NT2/D1 (cell line): ENCODE results near the gene EGLN3.

ENCODE experiments used
- DNase-seq: peaks from one replicate; pipeline ENCODE4 v3.0.0-alpha.2; 2011; ENCODE audit warnings: low read depth, low spot score
- H3K27me3 ChIP-seq: 2 replicates; pipeline ENCODE4 v1.6.0; 2011; ENCODE audit warnings: mild to moderate bottlenecking; ENCODE audit not compliant: insufficient read length, insufficient read depth
- H3K36me3 ChIP-seq: 2 replicates; pipeline ENCODE4 v1.6.1; 2011; ENCODE audit warnings: mild to moderate bottlenecking, low read length, mixed read lengths; ENCODE audit not compliant: insufficient read depth, insufficient read length
- H3K4me1 ChIP-seq: 2 replicates; pipeline ENCODE4 v1.5.1; 2011; ENCODE audit not compliant: insufficient read depth, insufficient read length
- H3K4me3 ChIP-seq: 2 replicates; pipeline ENCODE4 v1.5.1; 2011; ENCODE audit warnings: low read depth; ENCODE audit not compliant: insufficient read length
- H3K9ac ChIP-seq: 2 replicates; pipeline ENCODE4 v1.6.0; 2011; ENCODE audit warnings: low read depth; ENCODE audit not compliant: insufficient read length
- H3K9me3 ChIP-seq: 2 replicates; pipeline ENCODE4 v1.5.1; 2011; ENCODE audit warnings: mild to moderate bottlenecking, low read length; ENCODE audit not compliant: insufficient read depth
- SUZ12 ChIP-seq: IDR thresholded peaks from 2 replicates; pipeline ENCODE4 v1.6.1; 2011; ENCODE audit not compliant: insufficient read length, insufficient read depth; ENCODE audit errors: extremely low read depth
- YY1 ChIP-seq: IDR thresholded peaks from 2 replicates; pipeline ENCODE4 v1.6.1; 2011; ENCODE audit not compliant: insufficient read length, insufficient read depth
- ZNF274 ChIP-seq: IDR thresholded peaks from 2 replicates; pipeline ENCODE4 v1.6.1; 2011; ENCODE audit warnings: mild to moderate bottlenecking, low read depth, low read length

The EGLN3 gene

GRCh38 chr14:33914676-33915516 lies 36.0 kb downstream of the EGLN3 start:
- H3K9me3 ChIP-seq = no peaks in the 10 kb centered on the region
- no peaks in the 10 kb centered on the region for H3K36me3 ChIP-seq
- H3K4me3 ChIP-seq = no peak overlapping the region
- H3K27me3 ChIP-seq = no peaks in the 10 kb centered on the region
- H3K4me1 ChIP-seq = no peaks in the 10 kb centered on the region
- no peak overlapping the region for H3K9ac ChIP-seq
- TF ChIP-seq SUZ12 (no peak), ZNF274 (no peak), YY1 (no peak)
- no peak for DNase-seq

GRCh38 chr14:33911046-33911445 lies 39.8 kb downstream of the EGLN3 start:
- no peak for DNase-seq
- H3K9ac ChIP-seq = no peak overlapping the region
- TF ChIP-seq ZNF274 = no peak
- TF ChIP-seq SUZ12 = no peak
- TF ChIP-seq YY1 = no peak

DNA sequence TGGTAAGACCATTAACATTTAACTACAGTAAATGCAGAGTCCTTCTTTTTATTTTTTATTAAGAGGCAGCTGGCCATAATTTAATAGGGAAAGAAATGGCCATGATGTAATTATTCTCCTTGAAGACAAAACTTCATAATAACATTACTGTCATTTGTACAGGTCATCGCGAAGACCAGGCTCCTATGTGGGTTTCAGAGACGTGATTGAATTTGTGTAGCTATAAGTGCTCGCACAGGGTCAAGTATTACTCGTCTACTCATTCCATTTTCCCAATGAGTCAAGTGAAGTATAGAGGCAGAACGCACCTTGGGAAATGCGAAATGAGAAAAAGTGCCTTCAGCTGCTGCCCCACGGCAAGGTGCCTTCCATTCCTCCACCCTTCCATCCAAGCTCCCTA lies 40.4 kb downstream of the EGLN3 start:
- Histone ChIP-seq H3K4me1 (no peaks in the 10 kb centered on the region), H3K9ac (no peak overlapping the region), H3K36me3 (no peaks in the 10 kb centered on the region), H3K4me3 (no peak overlapping the region), H3K9me3 (peaks cover 6% of the 10 kb centered on the region; the same call in 1 of the 2 replicates), H3K27me3 (no peaks in the 10 kb centered on the region)
- DNase-seq = no peak
- no peak for TF ChIP-seq SUZ12

More at GRCh38 chr14:33911046-33911445, 39.8 kb downstream of the EGLN3 start:
- Histone ChIP-seq H3K36me3 (no peaks in the 10 kb centered on the region), H3K4me3 (no peak overlapping the region), H3K4me1 (no peaks in the 10 kb centered on the region), H3K9me3 (peaks cover 6% of the 10 kb centered on the region; the same call in 1 of the 2 replicates), H3K27me3 (no peaks in the 10 kb centered on the region)

DNA sequence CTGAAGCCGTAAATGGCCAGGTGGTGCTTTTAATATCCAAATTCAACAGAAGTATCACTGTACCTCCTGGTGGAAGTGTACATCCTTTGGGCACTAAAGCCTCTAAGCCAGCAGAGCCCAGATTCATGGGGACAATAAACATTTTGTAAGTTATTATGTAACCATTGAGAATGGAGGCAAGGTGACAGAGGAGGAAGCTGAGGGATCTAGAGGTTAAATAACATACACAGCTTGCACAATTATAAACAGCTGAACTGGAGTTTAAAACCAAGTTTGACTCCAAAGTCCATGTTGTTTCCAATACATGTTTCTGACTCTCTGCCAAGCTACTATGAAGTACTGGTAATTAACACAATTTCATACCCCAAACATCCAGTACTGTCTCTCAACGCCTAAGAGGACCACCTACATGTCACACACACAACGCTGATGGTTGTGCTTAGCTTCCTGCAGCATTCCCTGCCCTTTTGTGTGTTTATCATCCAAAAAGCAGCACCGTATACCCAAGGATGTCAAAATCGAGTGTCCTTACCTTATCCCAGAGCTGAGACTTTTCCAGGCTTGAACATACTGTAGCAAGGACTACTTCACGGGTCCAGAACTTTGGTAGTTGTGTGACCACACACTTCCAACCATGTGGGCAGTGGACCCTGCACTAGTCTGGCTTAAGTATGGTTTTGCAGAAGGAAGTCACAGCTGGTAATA lies 41.3 kb downstream of the EGLN3 start:
- no peak overlapping the region for H3K4me3 ChIP-seq
- no peak for TF ChIP-seq ZNF274
- TF ChIP-seq YY1 = no peak
- no peak for TF ChIP-seq SUZ12
- no peak for DNase-seq
- no peaks in the 10 kb centered on the region for H3K27me3 ChIP-seq
- H3K36me3 ChIP-seq = no peaks in the 10 kb centered on the region
- no peaks in the 10 kb centered on the region for H3K4me1 ChIP-seq
- no peak overlapping the region for H3K9ac ChIP-seq
- H3K9me3 ChIP-seq = peaks cover 6% of the 10 kb centered on the region; the same call in 1 of the 2 replicates

GRCh38 chr14:33908540-33909223 lies 42.2 kb downstream of the EGLN3 start:
- Histone ChIP-seq H3K9ac (no peak overlapping the region), H3K27me3 (no peaks in the 10 kb centered on the region), H3K36me3 (no peaks in the 10 kb centered on the region), H3K4me3 (no peak overlapping the region), H3K9me3 (peaks cover 6% of the 10 kb centered on the region; the same call in 1 of the 2 replicates), H3K4me1 (no peaks in the 10 kb centered on the region)
- no peak for DNase-seq
- TF ChIP-seq SUZ12 (no peak), YY1 (no peak), ZNF274 (no peak)

GRCh38 chr14:33906968-33907367 lies 43.9 kb downstream of the EGLN3 start:
- no peaks in the 10 kb centered on the region for H3K36me3 ChIP-seq
- no peak for DNase-seq
- H3K9me3 ChIP-seq = peaks cover 11% of the 10 kb centered on the region; the same call in 1 of the 2 replicates
- H3K9ac ChIP-seq = no peak overlapping the region
- H3K4me1 ChIP-seq = no peaks in the 10 kb centered on the region
- H3K4me3 ChIP-seq = no peak overlapping the region
- no peaks in the 10 kb centered on the region for H3K27me3 ChIP-seq
- TF ChIP-seq YY1 (no peak), SUZ12 (no peak), ZNF274 (no peak)

DNA sequence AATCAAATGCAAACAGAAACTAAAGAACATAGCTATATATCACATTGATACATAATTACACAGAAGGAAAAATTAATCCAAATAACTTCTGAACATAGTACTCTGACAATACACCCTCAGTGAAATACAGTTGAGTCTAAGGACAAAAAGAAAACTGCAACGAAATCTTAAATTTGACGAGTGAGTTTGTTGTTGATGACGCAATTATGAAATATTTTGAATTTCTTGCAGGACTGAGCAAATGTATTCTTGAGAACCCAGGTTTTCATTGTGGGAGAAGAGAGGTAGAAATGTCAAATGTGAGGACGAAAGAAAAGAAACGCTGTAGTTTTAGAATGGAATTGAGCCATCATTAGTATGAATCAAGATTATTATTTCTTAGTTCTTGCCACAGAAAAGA lies 46.3 kb downstream of the EGLN3 start:
- TF ChIP-seq ZNF274 = no peak
- TF ChIP-seq YY1 = no peak
- TF ChIP-seq SUZ12 = no peak
- no peak overlapping the region for H3K9ac ChIP-seq

More for the DNA sequence above, 46.3 kb downstream of the EGLN3 start:
- H3K4me1 ChIP-seq = no peaks in the 10 kb centered on the region
- no peaks in the 10 kb centered on the region for H3K36me3 ChIP-seq
- no peak for DNase-seq
- no peaks in the 10 kb centered on the region for H3K27me3 ChIP-seq
- H3K9me3 ChIP-seq = peaks cover 16% of the 10 kb centered on the region; the same call in 1 of the 2 replicates
- H3K4me3 ChIP-seq = no peak overlapping the region
